DMS153 treated with DMSO at 0.1 percent for 48 hours (cell line): ENCODE measurements around the gene PLG.
"Not testable (repeated sequence)": the region's sequence is repeated elsewhere in the genome, so short reads cannot be mapped to it uniquely, and the experiment has no call there.

ENCODE experiments used
- DNase-seq: peaks from one replicate; lab custom pipeline; 2025; ENCODE audit not compliant: unreplicated experiment; lab: John Stamatoyannopoulos, UW

PLG gene

DNA sequence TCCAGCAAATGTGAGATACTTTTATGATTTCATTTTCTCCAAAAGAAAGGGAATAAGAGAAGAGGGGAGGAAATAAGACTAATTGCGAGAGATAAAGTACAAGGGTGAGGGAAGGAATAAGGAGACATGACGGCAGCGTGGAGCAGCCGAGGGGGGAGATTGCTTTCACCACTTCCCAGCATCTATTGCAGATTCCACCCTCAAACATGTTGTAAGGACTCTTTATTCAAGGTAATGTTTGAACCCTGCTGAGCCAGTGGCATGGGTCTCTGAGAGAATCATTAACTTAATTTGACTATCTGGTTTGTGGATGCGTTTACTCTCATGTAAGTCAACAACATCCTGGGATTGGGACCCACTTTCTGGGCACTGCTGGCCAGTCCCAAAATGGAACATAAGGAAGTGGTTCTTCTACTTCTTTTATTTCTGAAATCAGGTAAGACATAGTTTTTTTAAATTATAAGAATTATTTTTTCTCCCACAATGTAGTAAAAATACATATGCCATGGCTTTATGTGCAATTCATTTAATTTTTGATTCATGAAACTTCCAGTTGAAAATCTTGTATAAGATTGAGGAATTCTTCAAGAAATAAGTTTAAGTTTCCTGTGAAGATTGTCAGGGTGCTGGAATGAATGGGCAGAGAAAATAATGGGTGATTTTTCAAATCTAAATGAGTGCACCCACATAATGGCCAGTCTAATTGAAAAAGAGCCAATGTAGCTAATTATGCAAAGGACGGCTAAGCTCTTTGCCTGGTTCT lies at the start of gene PLG:
Gene PLG, plus strand, starts transcription at position 327 of the 763 bp plus-strand sequence. Its CDS starts 61 bp downstream, at position 388.
- not testable (repeated sequence) for DNase-seq

GRCh38 chr6:160659562-160659961 lies 42.5 kb upstream of the PLG start:
- DNase-seq, result no peak

GRCh38 chr6:160661216-160661615 lies 40.8 kb upstream of the PLG start:
- no peak for DNase-seq

GRCh38 chr6:160662429-160662828 lies 39.6 kb upstream of the PLG start:
- no peak for DNase-seq

DNA sequence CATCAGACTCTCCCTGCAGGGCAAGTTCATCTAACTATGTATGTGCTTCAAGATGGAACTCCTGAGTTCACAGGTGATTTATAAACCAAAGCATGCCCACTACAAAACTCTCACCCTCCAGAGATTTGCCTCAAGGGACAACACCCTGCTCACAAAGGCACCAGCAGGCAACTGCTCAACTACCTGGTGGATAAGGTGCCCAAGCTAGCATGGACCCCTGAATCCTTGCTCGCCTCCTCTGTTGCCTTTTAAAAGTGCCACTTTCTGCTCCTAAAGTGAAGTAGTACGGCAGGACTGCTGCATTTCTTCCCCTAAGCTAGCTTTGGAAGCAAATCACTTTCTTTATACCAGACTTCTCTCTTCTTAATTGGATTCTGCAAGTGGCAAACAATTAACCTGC lies 39.2 kb upstream of the PLG start:
- no peak for DNase-seq

GRCh38 chr6:160664198-160664597 lies 37.8 kb upstream of the PLG start, which contains the start of gene LPA:
Gene LPA (minus strand): TSS chr6:160664275. CDS start chr6:160664214, 61 bp downstream.
- DNase-seq, result not testable (repeated sequence)

DNA sequence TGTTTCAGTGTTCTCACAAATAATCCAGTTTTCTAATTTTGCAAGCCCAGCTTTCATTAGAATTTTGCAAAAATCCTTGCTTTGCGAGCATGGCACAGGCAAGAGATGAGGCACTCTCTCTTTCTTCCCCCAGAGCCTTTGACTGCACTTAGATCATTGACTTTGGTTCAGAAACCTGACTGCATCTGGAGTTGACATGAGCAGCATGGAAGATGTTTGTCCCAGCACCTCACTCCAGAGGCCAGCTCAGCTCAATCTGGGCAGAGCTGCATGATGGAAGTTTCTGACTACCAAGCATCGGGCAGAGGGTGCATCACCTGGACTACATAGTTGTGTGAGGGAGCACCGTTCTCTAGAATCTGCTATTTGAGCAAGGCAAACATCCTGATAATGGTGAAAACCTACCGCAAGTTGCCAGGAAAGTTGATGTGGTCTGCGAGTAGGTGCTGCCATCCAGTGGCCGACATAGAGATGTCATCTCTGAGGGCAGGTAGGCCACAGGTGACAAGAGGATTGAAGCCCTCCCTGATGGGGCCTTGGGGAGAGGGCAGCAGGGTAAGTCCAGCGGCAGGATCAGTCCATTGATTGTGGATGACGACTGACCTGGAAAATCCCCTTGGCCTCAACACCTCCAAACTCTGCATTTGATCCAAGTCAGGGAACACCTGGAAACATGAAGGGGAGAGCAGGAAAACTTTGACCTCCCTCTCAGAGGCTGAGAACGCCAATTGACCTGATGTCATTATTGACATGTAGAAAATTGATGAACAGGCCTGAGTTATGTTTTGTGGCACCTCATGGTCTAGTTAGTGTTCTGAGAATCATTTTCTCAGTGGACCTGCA lies 34.2 kb upstream of the PLG start:
- DNase-seq, result peak; percentile 3

DNA sequence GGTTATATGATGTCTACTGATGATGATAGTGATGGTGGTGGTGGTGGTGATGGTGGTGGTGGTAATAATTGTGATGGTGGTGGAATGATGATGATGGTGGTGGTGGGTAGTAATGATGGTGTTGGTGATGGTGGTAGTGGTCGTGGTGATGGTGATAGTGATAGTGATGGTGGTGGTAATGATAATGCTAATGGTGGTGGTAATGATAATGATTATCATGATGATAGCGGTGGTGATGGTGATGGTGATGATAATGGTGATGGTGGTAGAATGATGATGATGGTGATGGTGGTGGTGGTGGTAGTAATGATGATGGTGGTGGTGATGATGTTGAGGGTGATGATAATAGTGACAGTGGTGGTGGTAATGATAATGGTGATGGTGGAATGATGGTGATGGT lies 33.5 kb upstream of the PLG start:
- DNase-seq, result no peak

DNA sequence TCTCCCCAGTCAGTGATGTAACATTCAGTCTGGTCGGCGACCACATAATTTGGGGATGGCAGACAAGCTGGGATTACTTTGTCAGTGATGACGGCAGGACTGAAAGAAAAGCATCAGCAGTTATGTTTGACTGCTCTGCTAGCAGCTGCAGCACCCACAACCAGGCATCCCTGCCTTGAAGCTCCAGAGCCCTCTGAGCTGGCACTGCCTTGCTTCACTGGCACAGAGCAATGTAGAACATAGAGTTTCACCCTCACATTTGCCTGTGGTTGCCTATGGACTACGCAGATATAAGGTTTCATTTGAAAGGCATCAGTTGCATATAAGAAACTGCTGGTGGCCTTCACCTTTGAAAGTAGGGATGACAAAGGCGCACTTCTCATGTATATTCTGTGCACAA lies 25.6 kb upstream of the PLG start:
- not testable (repeated sequence) for DNase-seq

GRCh38 chr6:160678230-160678629 lies 23.8 kb upstream of the PLG start:
- no peak for DNase-seq

DNA sequence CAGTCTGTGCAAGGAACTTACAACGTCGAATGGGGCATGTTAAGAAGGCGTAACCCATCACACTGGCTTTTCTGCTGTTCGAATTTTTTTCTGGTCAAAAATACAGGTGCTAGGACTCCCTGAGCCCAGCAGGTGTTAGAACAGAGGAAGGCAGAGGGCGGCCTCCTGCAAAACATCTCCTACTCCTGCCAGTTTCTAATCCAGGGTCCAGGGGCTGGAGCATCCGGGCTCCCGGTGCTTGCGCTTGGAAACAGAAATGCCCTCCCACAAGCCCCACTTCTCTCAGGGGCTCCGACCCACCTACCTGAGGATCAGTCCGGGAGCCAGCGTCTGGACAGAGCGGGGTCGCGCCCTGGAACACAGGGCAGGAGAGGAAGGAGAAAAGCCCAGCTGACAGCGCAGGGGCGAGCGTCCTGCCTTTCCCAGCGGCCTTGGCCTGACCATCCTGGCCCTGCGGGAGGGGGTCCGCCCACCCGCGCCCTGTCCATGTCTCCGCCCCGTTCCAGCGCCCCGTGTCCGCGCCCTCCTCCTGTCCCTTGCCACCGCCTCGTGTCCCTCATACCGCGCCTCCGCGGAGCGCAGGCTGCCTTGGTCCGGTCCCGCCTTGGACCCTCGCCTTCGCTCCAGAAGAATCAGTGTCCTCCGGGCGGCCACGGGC lies 23.2 kb upstream of the PLG start:
- DNase-seq, result no peak

DNA sequence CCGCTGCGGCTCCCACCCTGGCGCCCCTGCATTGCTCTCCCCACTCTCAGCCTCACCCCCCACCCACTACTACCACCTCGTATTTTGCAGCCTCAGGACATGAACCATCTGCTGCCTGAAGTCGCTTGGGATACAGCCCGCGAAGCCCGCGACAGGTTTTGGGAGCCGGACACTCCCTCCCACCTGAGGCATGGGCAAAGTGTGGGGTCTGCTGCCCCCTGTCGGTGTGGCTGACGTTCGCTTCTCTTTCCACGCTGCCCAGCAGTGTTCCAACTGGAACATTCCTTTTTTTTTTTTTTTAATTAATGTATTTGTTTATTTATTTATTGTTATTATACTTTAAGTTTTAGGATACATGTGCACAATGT lies 22.7 kb upstream of the PLG start:
- no peak for DNase-seq

- DNase-seq, result not testable (repeated sequence)
Observed at GRCh38 chr6:160685101-160685761, 16.8 kb upstream of the PLG start.

- DNase-seq, result no peak
Observed at GRCh38 chr6:160685762-160686450, 16.1 kb upstream of the PLG start.

- no peak for DNase-seq
Observed at GRCh38 chr6:160690458-160690857, 11.6 kb upstream of the PLG start.

DNA sequence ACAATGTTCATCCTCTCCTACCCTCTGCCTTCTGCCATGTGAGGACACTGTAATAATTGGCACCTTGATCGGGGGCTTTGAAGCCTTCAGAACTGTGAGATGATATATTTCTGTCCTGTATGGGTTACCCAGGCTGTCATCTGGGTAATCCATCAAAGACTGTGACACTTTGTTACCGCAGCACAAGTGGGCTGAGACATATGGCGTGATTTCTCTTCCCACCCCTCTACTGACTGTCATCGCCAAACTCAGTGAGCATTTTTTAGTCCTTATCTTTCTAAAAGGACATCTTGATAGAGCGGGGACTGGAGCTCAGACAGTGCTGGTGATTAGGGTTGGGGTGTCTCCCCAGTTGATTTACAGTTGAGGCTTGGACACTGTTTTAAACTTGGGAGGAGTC lies 10.4 kb upstream of the PLG start:
- DNase-seq, result no peak

DNA sequence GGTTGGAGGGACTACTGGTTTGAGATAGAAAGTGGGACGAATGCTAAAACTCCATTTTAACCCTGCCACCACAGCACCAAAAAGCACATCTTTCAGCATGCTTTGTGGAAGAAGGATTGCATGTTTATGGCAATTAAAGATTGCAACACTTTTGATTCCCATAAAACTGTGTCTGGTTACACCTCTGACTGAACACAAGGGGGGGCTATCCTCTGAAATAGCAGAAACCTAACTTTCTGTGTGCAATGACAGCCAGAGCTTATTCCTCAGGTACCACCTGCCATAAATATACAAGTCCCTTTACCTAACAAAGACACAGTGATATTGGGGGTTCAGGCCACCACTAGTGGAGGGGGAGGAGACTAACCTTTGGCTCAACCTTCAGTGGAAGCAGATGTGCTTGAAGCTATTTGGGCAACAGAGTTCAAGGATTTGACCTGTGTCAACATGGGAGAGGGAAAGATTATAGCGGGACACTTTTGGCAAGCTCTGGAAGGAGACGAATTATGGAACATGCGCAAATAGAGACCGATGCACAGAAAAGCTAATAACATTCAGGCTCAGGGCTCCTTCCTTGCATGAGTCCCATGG lies 9.6 kb upstream of the PLG start:
- DNase-seq, result no peak

- not testable (repeated sequence) for DNase-seq
Observed at GRCh38 chr6:160695025-160695424, 7.0 kb upstream of the PLG start.

GRCh38 chr6:160695622-160696021 lies 6.4 kb upstream of the PLG start:
- DNase-seq, result not testable (repeated sequence)

DNA sequence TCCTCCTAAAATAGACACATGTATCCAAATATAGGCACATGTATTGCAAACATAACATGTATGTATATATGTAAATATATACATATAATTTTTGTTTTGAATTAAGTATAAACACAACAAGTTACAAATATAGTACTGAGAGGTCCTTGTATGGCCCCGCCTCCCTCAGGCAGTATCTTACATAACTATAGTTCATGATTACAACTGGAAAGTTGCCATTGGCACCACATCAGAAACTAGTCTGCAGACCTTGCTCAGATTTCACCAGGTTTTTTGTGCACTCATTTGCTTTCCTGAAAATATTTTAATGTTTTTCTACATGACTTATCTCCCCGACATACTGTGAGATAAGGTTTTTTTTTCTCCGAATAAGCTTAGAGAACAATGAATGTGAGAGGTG lies 5.2 kb upstream of the PLG start:
- DNase-seq, result not testable (repeated sequence)
